K562 (cell line): ENCODE measurements around the gene TBL1X. TPM values are rescaled to one million over a fixed set of nuclear protein-coding genes. Genes with fewer than 3 reads are reported as not detected.

ENCODE experiments used
- ATAC-seq: fragments of 200-7000 bp; cut with Tn5 transposase; 3 replicates; pipeline ENCODE4 v1.9.1; 2020; ENCODE audit warnings: moderate library complexity
- BruUV-seq: library from RNA; stranded (reverse); fragments of 400-500 nt; replicated peaks from 2 replicates; lab custom pipeline; 2021; lab: Mats Ljungman, UMichigan
- CTCF ChIA-PET: fragments of 300-600 bp; formaldehyde crosslinking; extraction: SDS; loops from one replicate; lab custom pipeline; 2021; ENCODE audit warnings: low intra/inter-chr PET ratio; lab: Yijun Ruan, JAX
- POLR2A ChIA-PET: fragments of 300-600, 350-650 bp; sonication (Branson Sonifier 250); formaldehyde crosslinking; extraction: SDS; loops from one replicate; lab custom pipeline; 2021; ENCODE audit warnings: antibody characterized with exemption, inconsistent platforms; lab: Yijun Ruan, JAX
- DNase-seq, 4 experiments: peaks; one replicate each; pipeline versions ENCODE4 v3.0.0 to v3.0.0-alpha.2; 2011 to 2018; ENCODE audit warnings: low spot score in 3 of 4, mixed read lengths in 3 of 4; ENCODE audit errors: extremely low read depth in 1 of 4
- FAIRE-seq: peaks from 2 replicates; lab custom pipeline; 2011; peaks lifted over from hg19 to GRCh38; lab: Jason Lieb, UNC
- H2AFZ ChIP-seq: 2 replicates; pipeline ENCODE4 v1.6.0; 2011; ENCODE audit warnings: low read depth, low read length, control low read depth, inconsistent platforms
- H3K27ac ChIP-seq: fragments of 200-600 bp; 3 replicates; pipeline ENCODE4 v1.8.0; 2011; ENCODE audit warnings: low read depth, mild to moderate bottlenecking, control low read depth, inconsistent platforms, low read length, moderate library complexity, mixed read lengths; ENCODE audit errors: extremely low read depth
- H3K27me3 ChIP-seq, 2 experiments: fragments of 300-600 bp in 1 of 2; 2 replicates in 1 of 2; 3 replicates in 1 of 2; pipeline versions ENCODE4 v1.6.0 to v1.8.0; 2011; ENCODE audit warnings: inconsistent platforms in 2 of 2, low read length in 2 of 2, mild to moderate bottlenecking in 1 of 2, mixed read lengths in 1 of 2, moderate library complexity in 1 of 2; ENCODE audit not compliant: control insufficient read depth in 2 of 2, insufficient read depth in 2 of 2
- H3K36me3 ChIP-seq: fragments of 300-600 bp; 3 replicates; pipeline ENCODE4 v1.8.0; 2011; ENCODE audit warnings: mild to moderate bottlenecking, low read length, inconsistent platforms; ENCODE audit not compliant: control insufficient read depth, insufficient read depth
- H3K4me1 ChIP-seq, 2 experiments: fragments of 200-600 bp in 1 of 2; replicated peaks in 1 of 2; 2 replicates in 1 of 2; 3 replicates in 1 of 2; pipeline versions ENCODE4 v1.5.1 to v1.8.0; 2011; ENCODE audit warnings: inconsistent platforms in 2 of 2, low read length in 2 of 2, mild to moderate bottlenecking in 1 of 2, mixed read lengths in 1 of 2, moderate library complexity in 1 of 2; ENCODE audit not compliant: control insufficient read depth in 2 of 2, insufficient read depth in 2 of 2
- H3K4me2 ChIP-seq: 2 replicates; pipeline ENCODE4 v1.6.1; 2011; ENCODE audit warnings: low read length, control low read depth, inconsistent platforms, mixed read lengths; ENCODE audit not compliant: insufficient read depth
- H3K4me3 ChIP-seq: fragments of 200-600 bp; sonication (generic), shearing (Covaris generic); 2 replicates; pipeline ENCODE4 v1.5.1; 2016; ENCODE audit warnings: control low read depth, inconsistent platforms
- H3K79me2 ChIP-seq: fragments of 200-600 bp; 3 replicates; pipeline ENCODE4 v1.8.0; 2011; ENCODE audit warnings: low read length, inconsistent platforms; ENCODE audit not compliant: control insufficient read depth, insufficient read depth
- H3K9ac ChIP-seq, 2 experiments: 2 replicates each; pipeline versions ENCODE4 v1.6.0 to v1.6.1; 2011; ENCODE audit warnings: low read depth in 2 of 2, low read length in 2 of 2, control low read depth in 1 of 2, inconsistent platforms in 1 of 2, mild to moderate bottlenecking in 1 of 2, mixed read lengths in 1 of 2; ENCODE audit not compliant: insufficient read depth in 1 of 2
- H3K9me1 ChIP-seq: one replicate; pipeline ENCODE4 v1.6.0; 2011; ENCODE audit warnings: inconsistent platforms, mild to moderate bottlenecking, low read length, moderate library complexity; ENCODE audit not compliant: control insufficient read depth, insufficient read depth
- H3K9me3 ChIP-seq: replicated peaks from 2 replicates; pipeline ENCODE4 v1.5.1; 2011; ENCODE audit warnings: low read depth, low read length, inconsistent platforms; ENCODE audit not compliant: control insufficient read depth, insufficient read depth
- H4K20me1 ChIP-seq: replicated peaks from 2 replicates; pipeline ENCODE4 v1.6.1; 2011; ENCODE audit warnings: low read length, inconsistent platforms, mixed read lengths; ENCODE audit not compliant: control insufficient read depth, insufficient read depth
- KLF16 ChIP-seq: IDR thresholded peaks from 2 replicates; pipeline ENCODE4 v1.6.1; 2016; ENCODE audit warnings: antibody characterized with exemption
- NONO ChIP-seq, 2 experiments: fragments of 200-400 bp in 1 of 2; fragments of 450-650 bp in 1 of 2; formaldehyde crosslinking in 1 of 2; IDR thresholded peaks; 2 replicates each; pipeline ENCODE4 v1.6.1; 2017; ENCODE audit warnings: low read depth in 2 of 2, mild to moderate bottlenecking in 2 of 2, moderate library complexity in 2 of 2, low read length in 1 of 2
- SIN3B ChIP-seq: fragments of 450-650 bp; IDR thresholded peaks from 2 replicates; pipeline ENCODE4 v1.6.1; 2017; ENCODE audit warnings: low read depth, mild to moderate bottlenecking, moderate library complexity
- SLC30A9 ChIP-seq: fragments of 250-450 bp; sonication (Bioruptor Pico); IDR thresholded peaks from 2 replicates; pipeline ENCODE4 v1.8.0; 2022; ENCODE audit warnings: mild to moderate bottlenecking, moderate library complexity
- TAL1 ChIP-seq: fragments of 450-650 bp; IDR thresholded peaks from 2 replicates; pipeline ENCODE4 v1.6.1; 2016; ENCODE audit warnings: mild to moderate bottlenecking
- ZC3H4 ChIP-seq: sonication (generic); formaldehyde crosslinking; IDR thresholded peaks from 2 replicates; pipeline ENCODE4 v1.9.0; 2021; ENCODE audit warnings: missing genetic modification reagents, borderline replicate concordance
- ZNF12 ChIP-seq: sonication (generic); formaldehyde crosslinking; IDR thresholded peaks from 2 replicates; pipeline ENCODE4 v1.4.0; 2020; ENCODE audit warnings: mild to moderate bottlenecking, missing genetic modification reagents
- ZNF445 ChIP-seq: fragments of 250-450 bp; sonication (Bioruptor Pico); IDR thresholded peaks from 2 replicates; pipeline ENCODE4 v1.4.0; 2020; ENCODE audit warnings: low read depth, mild to moderate bottlenecking, moderate library complexity
- ZNF668 ChIP-seq: fragments of 250-450 bp; sonication (Bioruptor Pico); IDR thresholded peaks from 2 replicates; pipeline ENCODE4 v1.8.0; 2022; ENCODE audit warnings: mild to moderate bottlenecking, inconsistent platforms
- WGBS: fragments of 100-300 bp; shearing (Covaris generic); methylation state at CpG from one replicate; pipeline ENCODE4 v1.1.6; 2016; ENCODE audit warnings: low coverage, mixed read lengths; ENCODE audit not compliant: insufficient coverage; ENCODE audit errors: missing lambda C conversion rate; 5-methylcytosine and 5-hydroxymethylcytosine counted together
- in situ Hi-C: fragments of 300-500 bp; cut with MboI; formaldehyde crosslinking; loops from 4 replicates; pipeline ENCODE4 v1.15.0; 2018; ENCODE audit warnings: inconsistent platforms, mixed read lengths
- intact Hi-C: fragments of 100-400 bp; cut with micrococcal nuclease; formaldehyde crosslinking; loops from 2 replicates; pipeline ENCODE4 v1.14.2; 2022
- polyA plus RNA-seq, 8 experiments: library from polyadenylated mRNA; depleted of rRNA in 4 of 8; stranded (reverse) in 5 of 8; unstranded in 3 of 8; fragments of >200 nt; fragmentation: Nextera tagmentation in 2 of 8; fragmentation: Illumina TruSeq in 1 of 8; extraction: Ambion mirVana in 2 of 8; extraction: Trizol in 1 of 8; gene quantifications; 2 replicates each; pipeline versions ENCODE4 v1.2.1 to v1.2.3, GENCODE V29; 2011 to 2014; ENCODE audit warnings: inconsistent platforms in 1 of 8, missing spikeins in 1 of 8
- total RNA-seq, 7 experiments: library from RNA; depleted of rRNA in 6 of 7; stranded (reverse); fragments of >200 nt in 6 of 7; fragmentation: Illumina TruSeq in 2 of 7; extraction: Trizol in 2 of 7; gene quantifications; 2 replicates each; pipeline versions ENCODE4 v1.2.1 to v1.2.3, GENCODE V29; 2011 to 2021; ENCODE audit warnings: low replicate concordance in 1 of 7
- TF ChIP-seq, protein P1 (sequence below): sonication (generic); formaldehyde crosslinking; IDR thresholded peaks from 2 replicates; pipeline ENCODE4 v1.8.1; 2022; ENCODE audit warnings: missing genetic modification reagents

Gene TBL1X
- total and polyA plus RNA-seq, 9 of the 15 experiments (the other 6 are each of a cell fraction or from before 2014, with no cell fraction given): 6.0 to 49.6 (median 19.7) TPM

DNA sequence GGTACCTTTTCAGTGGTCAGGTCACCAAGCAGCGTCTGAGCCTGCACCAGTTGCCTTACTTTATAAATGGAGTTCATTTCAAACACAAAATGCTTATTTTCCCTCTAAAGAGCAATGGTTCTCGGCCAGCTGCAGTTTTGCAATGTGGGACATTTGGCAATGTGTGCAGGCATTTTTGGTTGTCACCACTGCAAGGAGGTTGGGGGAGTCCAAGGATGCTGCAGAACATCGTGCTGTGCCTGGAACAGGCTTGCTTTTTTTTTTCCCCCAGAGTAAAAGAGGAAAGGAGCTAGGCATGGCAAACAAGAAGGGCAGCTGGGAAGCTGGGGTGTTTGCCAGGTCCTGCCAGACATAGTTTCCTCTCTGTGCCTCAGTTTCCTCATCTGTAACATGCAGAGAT is 185.2 kb downstream of the TBL1X start:
- in situ Hi-C loops: no loop called here

DNA sequence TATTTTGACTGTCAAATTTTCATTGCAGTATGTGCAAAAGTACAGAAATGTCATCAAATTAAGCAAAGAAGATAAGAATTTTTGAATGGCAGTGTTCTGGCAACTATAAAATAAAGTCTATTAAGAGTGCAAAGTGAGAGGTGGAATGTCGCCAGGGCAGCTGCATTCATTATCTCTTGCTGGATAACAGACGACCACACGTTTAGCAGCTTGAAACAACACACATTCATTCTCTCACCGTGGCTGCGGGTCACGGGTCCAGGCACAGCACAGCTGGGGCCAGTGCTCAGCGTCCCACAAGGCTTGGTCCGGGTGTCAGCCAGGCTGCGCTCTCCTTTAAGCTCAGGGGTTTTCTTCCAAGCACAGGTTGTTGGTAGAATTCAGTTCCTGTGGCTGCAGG is 186.9 kb downstream of the TBL1X start:
- H3K4me2 ChIP-seq: no peak overlapping the region
- peaks cover 10% of the 10 kb centered on the region; the same call in 2 of the 3 replicates for H3K36me3 ChIP-seq
- H4K20me1 ChIP-seq: no peaks in the 10 kb centered on the region; the same call in 1 of the 2 replicates
- ATAC-seq (no peak), DNase-seq (no peak), FAIRE-seq (no peak)
- H2AFZ ChIP-seq: no peak overlapping the region
- no peak overlapping the region for H3K27ac ChIP-seq
- no TSS peak for BruUV-seq
- 82% methylated on average over 9 of the region's 9 CpGs for WGBS
- H3K4me1 ChIP-seq: no peaks in the 10 kb centered on the region
- H3K4me3 ChIP-seq: no peak overlapping the region
- intact Hi-C loops: no loop called here
- CTCF ChIA-PET: no interaction called here
- H3K27me3 ChIP-seq: no peaks in the 10 kb centered on the region
- H3K79me2 ChIP-seq: no peaks in the 10 kb centered on the region; the same call in 2 of the 3 replicates
- H3K9me3 ChIP-seq: no peaks in the 10 kb centered on the region
- no peak overlapping the region for H3K9ac ChIP-seq
- in situ Hi-C loops: no loop called here
- POLR2A ChIA-PET: no interaction called here
- H3K9me1 ChIP-seq: no peaks in the 10 kb centered on the region
- TF ChIP-seq ZNF445 (CRISPR knock-in tag): no peak
- TF ChIP-seq ZNF12 (CRISPR knock-in tag): no peak
- TF ChIP-seq, protein P1, sequence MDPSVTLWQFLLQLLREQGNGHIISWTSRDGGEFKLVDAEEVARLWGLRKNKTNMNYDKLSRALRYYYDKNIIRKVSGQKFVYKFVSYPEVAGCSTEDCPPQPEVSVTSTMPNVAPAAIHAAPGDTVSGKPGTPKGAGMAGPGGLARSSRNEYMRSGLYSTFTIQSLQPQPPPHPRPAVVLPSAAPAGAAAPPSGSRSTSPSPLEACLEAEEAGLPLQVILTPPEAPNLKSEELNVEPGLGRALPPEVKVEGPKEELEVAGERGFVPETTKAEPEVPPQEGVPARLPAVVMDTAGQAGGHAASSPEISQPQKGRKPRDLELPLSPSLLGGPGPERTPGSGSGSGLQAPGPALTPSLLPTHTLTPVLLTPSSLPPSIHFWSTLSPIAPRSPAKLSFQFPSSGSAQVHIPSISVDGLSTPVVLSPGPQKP (CRISPR knock-in tag): no peak
- no peak for TF ChIP-seq SLC30A9 (CRISPR knock-in tag)
- TF ChIP-seq TAL1: no peak
- TF ChIP-seq SIN3B: no peak
- no peak for TF ChIP-seq KLF16

More for the DNA sequence above, 185.2 kb downstream of the TBL1X start:
- Histone ChIP-seq H4K20me1 (peaks cover 3% of the 10 kb centered on the region; the same call in 1 of the 2 replicates), H3K9ac (no peak overlapping the region), H3K27me3 (no peaks in the 10 kb centered on the region), H3K4me3 (no peak overlapping the region), H2AFZ (no peak overlapping the region), H3K79me2 (peaks cover 2% of the 10 kb centered on the region; the same call in 1 of the 3 replicates), H3K36me3 (peaks cover 3% of the 10 kb centered on the region; the same call in 2 of the 3 replicates), H3K4me1 (peaks cover 3 to 6% of the 10 kb centered on the region in 2 experiments; a peak in 2 of 5 replicates), H3K9me1 (no peaks in the 10 kb centered on the region), H3K9me3 (no peaks in the 10 kb centered on the region), H3K27ac (no peak overlapping the region)
- no peak for ATAC-seq
- DNase-seq: no peak
- CTCF ChIA-PET: no interaction called here
- WGBS: 90% methylated on average over 3 of the region's 3 CpGs
- POLR2A ChIA-PET: interaction anchor here (0.6 kb wide), 1 partner anchor 450 kb away, joined by 3 read pairs; no protein-coding TSS in a partner anchor
- intact Hi-C loops: no loop called here
- no TSS peak for BruUV-seq
- no peak for FAIRE-seq
- TF ChIP-seq ZC3H4 (no peak), NONO (IDR thresholded peaks at IDR 0.05; ENCODE audit: low read depth in 2 of 2, low read length in 1 of 2) (no peak), ZNF668 (no peak)
- TF ChIP-seq, all 486 proteins: peak for 0
- H3K4me2 ChIP-seq: no peak overlapping the region
